Measurements from ENCODE around the gene UNC5B. TPM values are rescaled to one million over a fixed set of nuclear protein-coding genes. Genes with fewer than 3 reads are reported as not detected.

Gene UNC5B
- total and polyA plus RNA-seq, 7 experiments from 2014 or later = 0.08 TPM; not detected in 5

- intact Hi-C loops (cut with micrococcal nuclease) = no loop called here
- H3K4me1 ChIP-seq (ENCODE audit: control insufficient read depth in 2 of 2, insufficient read depth in 2 of 2, low read length in 2 of 2) = no peaks in the 10 kb centered on the region
- no peak overlapping the region for H3K27ac ChIP-seq (ENCODE audit: low read depth, low read length)
- no peaks in the 10 kb centered on the region for H3K9me3 ChIP-seq (ENCODE audit: control insufficient read depth in 2 of 3, low read length in 3 of 3)
- H3K27ac Mint-ChIP-seq = no peak overlapping the region
- POLR2A ChIA-PET = no interaction called here
- H3K27me3 Mint-ChIP-seq = no peaks in the 10 kb centered on the region
- H3K4me1 Mint-ChIP-seq = no peaks in the 10 kb centered on the region
- H3K9me3 Mint-ChIP-seq = peaks cover 0 to 1% (median 0%) of the 10 kb centered on the region in 11 donors
- no peak overlapping the region for H3K4me3 Mint-ChIP-seq
- H3K36me3 Mint-ChIP-seq = no peaks in the 10 kb centered on the region
- no peak overlapping the region for H3K4me3 ChIP-seq (ENCODE audit: low read length)
- H3K36me3 ChIP-seq (ENCODE audit: control insufficient read depth in 2 of 3, insufficient read depth in 3 of 3, low read length in 3 of 3) = no peaks in the 10 kb centered on the region
- H3K27me3 ChIP-seq (ENCODE audit: control insufficient read depth in 2 of 2, insufficient read depth in 2 of 2, low read length in 2 of 2) = no peaks in the 10 kb centered on the region
- DNase-seq = no peak
- no peak for ATAC-seq
- CTCF ChIA-PET = no interaction called here
Observed at GRCh38 chr10:71264345-71265200, 52.2 kb downstream of the UNC5B start.

- H3K36me3 Mint-ChIP-seq = no peaks in the 10 kb centered on the region
- no peaks in the 10 kb centered on the region for H3K9me3 ChIP-seq (ENCODE audit: control insufficient read depth in 2 of 3, low read length in 3 of 3)
- POLR2A ChIA-PET = no interaction called here
- no peak for ATAC-seq
- no peak overlapping the region for H3K27ac ChIP-seq (ENCODE audit: low read depth, low read length)
- no peaks in the 10 kb centered on the region for H3K27me3 ChIP-seq (ENCODE audit: control insufficient read depth in 2 of 2, insufficient read depth in 2 of 2, low read length in 2 of 2)
- no peaks in the 10 kb centered on the region for H3K4me1 ChIP-seq (ENCODE audit: control insufficient read depth in 2 of 2, insufficient read depth in 2 of 2, low read length in 2 of 2)
- peaks cover 0 to 3% (median 0%) of the 10 kb centered on the region in 7 donors for H3K4me1 Mint-ChIP-seq
- H3K9me3 Mint-ChIP-seq = peaks cover 0 to 1% (median 0%) of the 10 kb centered on the region in 11 donors
- H3K27me3 Mint-ChIP-seq = no peaks in the 10 kb centered on the region
- intact Hi-C loops (cut with micrococcal nuclease) = no loop called here
- H3K4me3 ChIP-seq (ENCODE audit: low read length) = no peak overlapping the region
- DNase-seq = no peak
- H3K36me3 ChIP-seq (ENCODE audit: control insufficient read depth in 2 of 3, insufficient read depth in 3 of 3, low read length in 3 of 3) = no peaks in the 10 kb centered on the region
- H3K4me3 Mint-ChIP-seq = no peak overlapping the region
- CTCF ChIA-PET = no interaction called here
- no peak overlapping the region for H3K27ac Mint-ChIP-seq
Observed at GRCh38 chr10:71265201-71265575, 52.8 kb downstream of the UNC5B start.

- H3K27me3 ChIP-seq (ENCODE audit: control insufficient read depth in 2 of 2, insufficient read depth in 2 of 2, low read length in 2 of 2) = no peaks in the 10 kb centered on the region
- CTCF ChIA-PET = no interaction called here
- H3K9me3 ChIP-seq (ENCODE audit: control insufficient read depth in 2 of 3, low read length in 3 of 3) = no peaks in the 10 kb centered on the region
- no peaks in the 10 kb centered on the region for H3K4me1 ChIP-seq (ENCODE audit: control insufficient read depth in 2 of 2, insufficient read depth in 2 of 2, low read length in 2 of 2)
- Mint-ChIP-seq H3K36me3 (no peaks in the 10 kb centered on the region), H3K9me3 (peaks cover 0 to 1% (median 0%) of the 10 kb centered on the region in 11 donors), H3K27ac (no peak overlapping the region), H3K4me1 (peaks cover 0 to 5% (median 0%) of the 10 kb centered on the region in 7 donors), H3K27me3 (no peaks in the 10 kb centered on the region), H3K4me3 (no peak overlapping the region)
- DNase-seq (no peak), ATAC-seq (no peak)
- no peaks in the 10 kb centered on the region for H3K36me3 ChIP-seq (ENCODE audit: control insufficient read depth in 2 of 3, insufficient read depth in 3 of 3, low read length in 3 of 3)
- no peak overlapping the region for H3K4me3 ChIP-seq (ENCODE audit: low read length)
- intact Hi-C loops (cut with micrococcal nuclease) = no loop called here
- POLR2A ChIA-PET = no interaction called here
- H3K27ac ChIP-seq (ENCODE audit: low read depth, low read length) = no peak overlapping the region
Observed at GRCh38 chr10:71265618-71266146, 53.3 kb downstream of the UNC5B start.

DNA sequence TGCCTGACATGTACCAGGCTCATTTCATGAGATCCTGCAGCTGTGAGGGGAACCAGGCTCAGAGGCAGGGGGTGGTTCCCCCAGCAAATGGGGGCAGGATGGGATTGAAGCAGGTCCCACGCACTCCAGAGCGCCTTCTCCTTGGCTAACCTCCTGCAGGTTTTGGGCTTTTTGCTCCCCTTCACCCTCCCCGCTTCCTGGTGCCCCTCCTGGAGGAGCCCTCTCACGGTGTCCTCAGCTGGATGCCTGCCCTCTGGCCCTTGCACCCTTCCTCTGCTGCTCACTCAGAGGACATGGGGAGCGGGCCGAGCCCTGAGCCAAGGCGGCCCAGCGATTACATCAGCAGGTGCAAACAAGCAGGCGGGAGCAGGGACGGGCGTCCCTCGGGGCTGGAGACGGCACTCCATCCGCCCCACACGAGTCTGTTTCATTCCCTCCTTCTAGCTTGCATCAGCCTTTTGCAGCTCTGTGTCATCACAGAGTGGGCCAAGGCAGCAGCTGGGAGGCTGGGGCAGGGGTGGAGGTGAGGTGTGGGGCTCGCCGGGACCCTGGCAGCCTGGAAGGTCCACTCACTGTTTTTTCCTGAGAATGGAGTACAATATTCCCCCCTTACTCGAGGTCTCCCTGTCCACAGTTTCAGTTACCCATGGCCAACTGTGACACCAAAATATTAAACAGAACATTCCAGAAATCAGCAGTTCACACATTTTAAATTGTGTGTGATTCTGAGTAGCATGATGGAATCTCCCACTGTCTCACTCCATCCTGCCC, 54.0 kb downstream of the UNC5B start:
- Histone ChIP-seq H3K36me3 (ENCODE audit: control insufficient read depth in 2 of 3, insufficient read depth in 3 of 3, low read length in 3 of 3) (no peaks in the 10 kb centered on the region), H3K27ac (ENCODE audit: low read depth, low read length) (no peak overlapping the region), H3K4me1 (ENCODE audit: control insufficient read depth in 2 of 2, insufficient read depth in 2 of 2, low read length in 2 of 2) (no peaks in the 10 kb centered on the region), H3K9me3 (ENCODE audit: control insufficient read depth in 2 of 3, low read length in 3 of 3) (no peaks in the 10 kb centered on the region), H3K27me3 (ENCODE audit: control insufficient read depth in 2 of 2, insufficient read depth in 2 of 2, low read length in 2 of 2) (no peaks in the 10 kb centered on the region), H3K4me3 (ENCODE audit: low read length) (no peak overlapping the region)
- H3K36me3 Mint-ChIP-seq = no peaks in the 10 kb centered on the region
- H3K4me1 Mint-ChIP-seq = peaks cover 0 to 5% (median 0%) of the 10 kb centered on the region in 7 donors
- no peak overlapping the region for H3K27ac Mint-ChIP-seq
- intact Hi-C loops (cut with micrococcal nuclease) = no loop called here
- ChIA-PET CTCF (no interaction called here), POLR2A (no interaction called here)
- peaks cover 0 to 1% (median 0%) of the 10 kb centered on the region in 11 donors for H3K9me3 Mint-ChIP-seq
- no peak overlapping the region for H3K4me3 Mint-ChIP-seq
- ATAC-seq = no peak
- DNase-seq = no peak
- no peaks in the 10 kb centered on the region for H3K27me3 Mint-ChIP-seq

GRCh38 chr10:71266918-71267442, 54.6 kb downstream of the UNC5B start:
- Mint-ChIP-seq H3K36me3 (no peaks in the 10 kb centered on the region), H3K27me3 (no peaks in the 10 kb centered on the region), H3K9me3 (peaks cover 0 to 1% (median 0%) of the 10 kb centered on the region in 11 donors), H3K4me1 (peaks cover 0 to 7% (median 0%) of the 10 kb centered on the region in 7 donors), H3K27ac (no peak overlapping the region), H3K4me3 (no peak overlapping the region)
- ATAC-seq = no peak
- intact Hi-C loops (cut with micrococcal nuclease) = no loop called here
- ChIA-PET POLR2A (no interaction called here), CTCF (interaction anchor here (0.6 kb wide), 1 partner anchor 233 kb away, joined by 3 read pairs; no protein-coding TSS in a partner anchor)
- H3K9me3 ChIP-seq (ENCODE audit: control insufficient read depth in 2 of 3, low read length in 3 of 3) = no peaks in the 10 kb centered on the region
- no peaks in the 10 kb centered on the region for H3K27me3 ChIP-seq (ENCODE audit: control insufficient read depth in 2 of 2, insufficient read depth in 2 of 2, low read length in 2 of 2)
- H3K4me1 ChIP-seq (ENCODE audit: control insufficient read depth in 2 of 2, insufficient read depth in 2 of 2, low read length in 2 of 2) = no peaks in the 10 kb centered on the region
- no peak overlapping the region for H3K4me3 ChIP-seq (ENCODE audit: low read length)
- DNase-seq = no peak
- H3K36me3 ChIP-seq (ENCODE audit: control insufficient read depth in 2 of 3, insufficient read depth in 3 of 3, low read length in 3 of 3) = no peaks in the 10 kb centered on the region
- H3K27ac ChIP-seq (ENCODE audit: low read depth, low read length) = no peak overlapping the region

DNA sequence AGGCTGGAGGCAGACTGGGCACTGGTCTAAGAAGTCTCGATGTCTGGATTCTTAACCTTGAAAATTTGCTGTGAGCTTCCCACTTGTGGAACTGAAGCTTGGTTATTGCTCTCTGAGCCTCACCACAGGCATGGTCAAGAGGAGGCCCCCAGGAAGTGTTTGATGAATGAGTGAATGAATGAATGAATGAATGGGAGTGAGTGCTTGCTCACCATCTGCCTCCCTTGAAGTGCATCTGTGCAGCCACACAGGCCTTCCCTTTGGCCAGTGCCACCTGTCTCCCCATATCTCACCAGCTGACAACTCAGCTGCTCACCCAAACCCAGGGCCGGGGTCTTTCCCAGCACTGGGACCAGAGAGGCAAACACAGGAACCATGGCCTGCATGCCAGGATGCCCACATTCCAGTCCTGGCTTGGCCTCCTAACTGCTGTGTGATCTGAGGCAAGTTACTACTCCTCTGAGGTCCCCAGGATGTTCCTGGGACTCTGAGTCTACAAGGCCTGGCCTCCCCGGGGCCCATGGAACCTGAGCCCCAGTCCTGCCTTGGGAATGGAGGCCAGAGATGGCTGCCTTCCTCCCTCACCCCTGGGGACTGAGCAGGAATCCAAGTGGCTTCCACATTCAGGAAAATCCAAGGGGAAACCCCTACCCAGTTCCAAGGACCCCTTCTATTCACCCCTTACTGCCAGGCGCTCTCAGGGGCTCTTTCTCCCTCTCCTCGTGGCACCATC, 55.3 kb downstream of the UNC5B start:
- peaks cover 0 to 7% (median 0%) of the 10 kb centered on the region in 7 donors for H3K4me1 Mint-ChIP-seq
- no peak overlapping the region for H3K4me3 Mint-ChIP-seq
- ATAC-seq (no peak), DNase-seq (no peak)
- Histone ChIP-seq H3K4me3 (ENCODE audit: low read length) (no peak overlapping the region), H3K36me3 (ENCODE audit: control insufficient read depth in 2 of 3, insufficient read depth in 3 of 3, low read length in 3 of 3) (no peaks in the 10 kb centered on the region), H3K27ac (ENCODE audit: low read depth, low read length) (no peak overlapping the region), H3K9me3 (ENCODE audit: control insufficient read depth in 2 of 3, low read length in 3 of 3) (no peaks in the 10 kb centered on the region), H3K4me1 (ENCODE audit: control insufficient read depth in 2 of 2, insufficient read depth in 2 of 2, low read length in 2 of 2) (no peaks in the 10 kb centered on the region), H3K27me3 (ENCODE audit: control insufficient read depth in 2 of 2, insufficient read depth in 2 of 2, low read length in 2 of 2) (no peaks in the 10 kb centered on the region)
- no peaks in the 10 kb centered on the region for H3K27me3 Mint-ChIP-seq
- intact Hi-C loops (cut with micrococcal nuclease) = no loop called here
- H3K27ac Mint-ChIP-seq = no peak overlapping the region
- peaks cover 0 to 1% (median 0%) of the 10 kb centered on the region in 11 donors for H3K9me3 Mint-ChIP-seq
- ChIA-PET POLR2A (no interaction called here), CTCF (interaction anchor here (0.6 kb wide), 1 partner anchor 234 kb away, joined by 3 read pairs; no protein-coding TSS in a partner anchor)
- no peaks in the 10 kb centered on the region for H3K36me3 Mint-ChIP-seq

Measured in naive thymus-derived CD4-positive, alpha-beta T cell (primary cell).